HepG2 (cell line): ENCODE data around the gene TMF1. TPM values are rescaled to one million over a fixed set of nuclear protein-coding genes. Genes with fewer than 3 reads are reported as not detected.

Experiments
- ATAC-seq: fragments of 200-7000 bp; cut with Tn5 transposase; 3 replicates; pipeline ENCODE4 v1.9.1; 2020; ENCODE audit warnings: mild to moderate bottlenecking, moderate library complexity
- BruUV-seq: library from RNA; stranded (reverse); fragments of 400-500 nt; replicated peaks from 2 replicates; lab custom pipeline; 2021; lab: Mats Ljungman, UMichigan
- CTCF ChIA-PET: fragments of 300-600 bp; formaldehyde crosslinking; extraction: SDS; loops from one replicate; lab custom pipeline; 2021; ENCODE audit warnings: low total read pairs, inconsistent platforms, low intra/inter-chr PET ratio; lab: Yijun Ruan, JAX
- POLR2A ChIA-PET: fragments of 350-600 bp; sonication (Branson Sonifier 250); formaldehyde crosslinking; loops from one replicate; lab custom pipeline; 2020; ENCODE audit warnings: antibody characterized with exemption, inconsistent platforms; lab: Yijun Ruan, JAX
- DNase-seq: peaks from one replicate; pipeline ENCODE4 v3.0.0-alpha.2; 2015; ENCODE audit warnings: low spot score
- FAIRE-seq: peaks from 3 replicates; lab custom pipeline; 2011; peaks lifted over from hg19 to GRCh38; lab: Jason Lieb, UNC
- H2AFZ ChIP-seq: one replicate; pipeline ENCODE4 v1.6.1; 2011; ENCODE audit warnings: low read length, inconsistent platforms
- H3K27ac ChIP-seq: fragments of 300-600 bp; 3 replicates; pipeline ENCODE4 v1.8.0; 2011; ENCODE audit warnings: mixed run types, mild to moderate bottlenecking, mixed read lengths, low read length, inconsistent platforms; ENCODE audit not compliant: insufficient read depth; ENCODE audit errors: extremely low read length
- H3K27me3 ChIP-seq, 2 experiments: fragments of 200-600 bp in 1 of 2; 2 replicates in 1 of 2; 3 replicates in 1 of 2; pipeline versions ENCODE4 v1.6.0 to v1.8.0; 2011; ENCODE audit warnings: low read length in 2 of 2, mild to moderate bottlenecking in 2 of 2, moderate library complexity in 2 of 2, inconsistent platforms in 1 of 2; ENCODE audit not compliant: insufficient read depth in 2 of 2, control insufficient read depth in 1 of 2
- H3K36me3 ChIP-seq, 2 experiments: fragments of 200-600 bp in 1 of 2; replicated peaks in 1 of 2; 2 replicates in 1 of 2; 3 replicates in 1 of 2; pipeline versions ENCODE4 v1.5.1 to v1.8.0; 2011; ENCODE audit warnings: low read length in 2 of 2, inconsistent platforms in 1 of 2; ENCODE audit not compliant: insufficient read depth in 2 of 2, control insufficient read depth in 1 of 2
- H3K4me1 ChIP-seq: 2 replicates; pipeline ENCODE4 v1.5.1; 2012; ENCODE audit warnings: low read length, inconsistent platforms; ENCODE audit not compliant: insufficient read depth
- H3K4me2 ChIP-seq: 2 replicates; pipeline ENCODE4 v1.6.0; 2011; ENCODE audit warnings: low read depth, low read length, inconsistent platforms
- H3K4me3 ChIP-seq, 3 experiments: fragments of 200-600 bp in 1 of 3; sonication (generic), shearing (Covaris generic) in 1 of 3; replicated peaks in 1 of 3; 2 replicates each; pipeline ENCODE4 v1.5.1; 2011 to 2016; ENCODE audit warnings: low read length in 3 of 3, inconsistent platforms in 2 of 3, low read depth in 2 of 3, mild to moderate bottlenecking in 2 of 3, control low read depth in 1 of 3, mixed read lengths in 1 of 3; ENCODE audit not compliant: insufficient read depth in 1 of 3
- H3K79me2 ChIP-seq: one replicate; pipeline ENCODE4 v1.6.1; 2011; ENCODE audit warnings: low read length, inconsistent platforms; ENCODE audit not compliant: insufficient read depth
- H3K9ac ChIP-seq: 2 replicates; pipeline ENCODE4 v1.6.0; 2011; ENCODE audit warnings: mild to moderate bottlenecking, low read depth, low read length, inconsistent platforms; ENCODE audit not compliant: insufficient read depth
- H3K9me3 ChIP-seq: 2 replicates; pipeline ENCODE4 v1.5.1; 2012; ENCODE audit warnings: mild to moderate bottlenecking, low read length
- H4K20me1 ChIP-seq: 2 replicates; pipeline ENCODE4 v1.6.0; 2011; ENCODE audit warnings: inconsistent platforms, mild to moderate bottlenecking, low read length, moderate library complexity; ENCODE audit not compliant: insufficient read depth
- CENPT ChIP-seq: sonication (generic); formaldehyde crosslinking; IDR thresholded peaks from 2 replicates; pipeline ENCODE4 v1.8.0; 2022; ENCODE audit warnings: low read depth, mild to moderate bottlenecking, moderate library complexity, missing genetic modification reagents
- CHD4 ChIP-seq: fragments of 200-600 bp; sonication (generic); IDR thresholded peaks from 2 replicates; pipeline ENCODE4 v1.7.0; 2017; ENCODE audit warnings: mild to moderate bottlenecking, low read length, borderline replicate concordance
- HOXA9 ChIP-seq: sonication (generic); formaldehyde crosslinking; IDR thresholded peaks from 2 replicates; pipeline ENCODE4 v1.8.1; 2022; ENCODE audit warnings: missing genetic modification reagents, mild to moderate bottlenecking, moderate library complexity, borderline replicate concordance
- MIER3 ChIP-seq: IDR thresholded peaks from 2 replicates; pipeline ENCODE4 v1.6.1; 2016; ENCODE audit warnings: missing compliant biosample characterization, borderline replicate concordance
- MXI1 ChIP-seq: IDR thresholded peaks from 3 replicates; pipeline ENCODE4 v1.6.1; 2012; ENCODE audit warnings: low read depth, low read length, inconsistent platforms, borderline replicate concordance
- NAIF1 ChIP-seq: sonication (generic); formaldehyde crosslinking; IDR thresholded peaks from 2 replicates; pipeline ENCODE4 v1.5.0; 2020; ENCODE audit warnings: mild to moderate bottlenecking, missing genetic modification reagents, borderline replicate concordance
- POLR2A ChIP-seq, 2 experiments: IDR thresholded peaks; 2 replicates each; pipeline ENCODE4 v1.6.1; 2011; ENCODE audit warnings: low read depth in 2 of 2, low read length in 2 of 2, mild to moderate bottlenecking in 1 of 2, moderate library complexity in 1 of 2; ENCODE audit not compliant: insufficient read depth in 1 of 2
- RNF219 ChIP-seq: sonication (generic); formaldehyde crosslinking; IDR thresholded peaks from 2 replicates; pipeline ENCODE4 v1.5.0; 2020; ENCODE audit warnings: mild to moderate bottlenecking, missing genetic modification reagents
- SOX13 ChIP-seq, 3 experiments: fragments of 450-650 bp in 1 of 3; sonication (generic) in 1 of 3; formaldehyde crosslinking in 1 of 3; IDR thresholded peaks in 2 of 3; conservative IDR thresholded peaks in 1 of 3; 2 replicates each; pipeline versions ENCODE4 v1.5.0 to v1.6.1; 2016 to 2020; ENCODE audit warnings: antibody characterized with exemption in 1 of 3, mild to moderate bottlenecking in 1 of 3, missing compliant biosample characterization in 1 of 3, missing genetic modification reagents in 1 of 3, moderate library complexity in 1 of 3
- TOPORS ChIP-seq: sonication (generic); formaldehyde crosslinking; IDR thresholded peaks from 2 replicates; pipeline ENCODE4 v1.8.0; 2023; ENCODE audit warnings: mild to moderate bottlenecking, missing genetic modification reagents
- ZBTB3 ChIP-seq: sonication (generic); formaldehyde crosslinking; IDR thresholded peaks from 2 replicates; pipeline ENCODE4 v1.4.0; 2020; ENCODE audit warnings: low read depth, mild to moderate bottlenecking, moderate library complexity, missing genetic modification reagents, borderline replicate concordance
- ZNF17 ChIP-seq: sonication (generic); formaldehyde crosslinking; IDR thresholded peaks from 2 replicates; pipeline ENCODE4 v1.5.0; 2020; ENCODE audit warnings: mild to moderate bottlenecking, missing genetic modification reagents
- ZNF549 ChIP-seq: sonication (generic); formaldehyde crosslinking; IDR thresholded peaks from 2 replicates; pipeline ENCODE4 v1.5.0; 2020; ENCODE audit warnings: missing genetic modification reagents
- ZNF619 ChIP-seq: sonication (generic); formaldehyde crosslinking; IDR thresholded peaks from 2 replicates; pipeline ENCODE4 v1.4.0; 2020; ENCODE audit warnings: mild to moderate bottlenecking, missing genetic modification reagents
- WGBS: methylation state at CpG from one replicate; pipeline ENCODE4 v1.1.6; 2017; ENCODE audit warnings: low lambda C conversion rate; 5-methylcytosine and 5-hydroxymethylcytosine counted together
- in situ Hi-C: cut with HindIII; loops from 2 replicates; pipeline ENCODE4 v1.10.0; 2017; ENCODE audit warnings: low pct_unique_long_range_greater_than_20kb; ENCODE audit not compliant: extremely low pct_ligation_motif_present
- intact Hi-C: fragments of 100-400 bp; cut with micrococcal nuclease; formaldehyde crosslinking; loops from one replicate; pipeline ENCODE4 v1.10.0; 2022; ENCODE audit not compliant: unreplicated experiment
- polyA plus RNA-seq, 8 experiments: library from polyadenylated mRNA; depleted of rRNA in 3 of 8; stranded (reverse) in 7 of 8; unstranded in 1 of 8; fragments of >200 nt; fragmentation: Illumina TruSeq in 4 of 8; extraction: Trizol in 4 of 8; gene quantifications; 2 replicates each; pipeline versions ENCODE4 v1.2.1 to v1.2.3, GENCODE V29; 2011 to 2016; ENCODE audit warnings: low read depth in 4 of 8, missing spikeins in 1 of 8, mixed read lengths in 1 of 8; ENCODE audit not compliant: insufficient read depth in 1 of 8
- total RNA-seq, 5 experiments: library from RNA; depleted of rRNA; stranded (reverse); fragments of >200 nt; fragmentation: Illumina TruSeq; extraction: Trizol; gene quantifications; 2 replicates each; pipeline ENCODE4 v1.2.3, GENCODE V29; 2016; ENCODE audit warnings: low read depth in 1 of 5
- TF ChIP-seq, protein P1 (sequence below): fragments of 450-650 bp; IDR thresholded peaks from 2 replicates; pipeline ENCODE4 v1.6.1; 2017
- TF ChIP-seq, protein P2 (sequence below): IDR thresholded peaks from 2 replicates; pipeline ENCODE4 v1.6.1; 2016; ENCODE audit warnings: low read depth, borderline replicate concordance
- TF ChIP-seq, protein P3 (sequence below): sonication (generic); formaldehyde crosslinking; IDR thresholded peaks from 2 replicates; pipeline ENCODE4 v1.4.0; 2020; ENCODE audit warnings: missing genetic modification reagents
- TF ChIP-seq, protein P4 (sequence below): sonication (generic); formaldehyde crosslinking; IDR thresholded peaks from 2 replicates; pipeline ENCODE4 v1.8.0; 2022; ENCODE audit warnings: missing genetic modification reagents, mild to moderate bottlenecking, borderline replicate concordance

The TMF1 gene
- total and polyA plus RNA-seq, 2 of the 13 experiments (the other 11 are each of a cell fraction or from before 2014, with no cell fraction given), result 12.1 to 38.4 TPM

GRCh38 chr3:68999158-68999557 lies 53.0 kb downstream of the TMF1 start (continued):
- TF ChIP-seq, protein P1, sequence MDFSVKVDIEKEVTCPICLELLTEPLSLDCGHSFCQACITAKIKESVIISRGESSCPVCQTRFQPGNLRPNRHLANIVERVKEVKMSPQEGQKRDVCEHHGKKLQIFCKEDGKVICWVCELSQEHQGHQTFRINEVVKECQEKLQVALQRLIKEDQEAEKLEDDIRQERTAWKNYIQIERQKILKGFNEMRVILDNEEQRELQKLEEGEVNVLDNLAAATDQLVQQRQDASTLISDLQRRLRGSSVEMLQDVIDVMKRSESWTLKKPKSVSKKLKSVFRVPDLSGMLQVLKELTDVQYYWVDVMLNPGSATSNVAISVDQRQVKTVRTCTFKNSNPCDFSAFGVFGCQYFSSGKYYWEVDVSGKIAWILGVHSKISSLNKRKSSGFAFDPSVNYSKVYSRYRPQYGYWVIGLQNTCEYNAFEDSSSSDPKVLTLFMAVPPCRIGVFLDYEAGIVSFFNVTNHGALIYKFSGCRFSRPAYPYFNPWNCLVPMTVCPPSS, result no peak
- TF ChIP-seq CENPT (CRISPR knock-in tag), result no peak
- no peak for TF ChIP-seq MXI1
- TF ChIP-seq TOPORS (CRISPR knock-in tag), result no peak
- no peak for TF ChIP-seq SOX13 (IDR thresholded peaks at IDR 0.05)
- no peak for TF ChIP-seq SOX13 (CRISPR knock-in tag; conservative IDR thresholded peaks at IDR 0.05 in 1 of 2, IDR thresholded peaks at IDR 0.05 in 1 of 2)

DNA sequence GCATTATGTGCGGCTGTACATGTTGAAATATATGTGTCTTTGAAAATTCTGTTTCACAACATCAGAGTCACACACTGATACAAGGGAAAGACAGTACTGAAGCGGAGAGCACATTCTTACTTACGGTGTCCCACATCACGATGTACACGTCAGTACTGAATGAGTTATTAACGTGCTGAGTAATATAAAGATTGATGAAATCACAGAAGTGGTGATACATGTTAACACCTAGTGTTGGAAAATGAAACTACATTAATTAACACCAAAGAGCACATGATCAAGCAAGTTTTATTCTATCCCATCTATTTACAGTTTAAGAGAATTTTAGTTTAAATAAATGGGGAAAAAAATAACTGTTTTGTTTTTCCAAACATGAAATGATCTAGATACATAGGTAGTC lies 54.2 kb downstream of the TMF1 start:
- Histone ChIP-seq H2AFZ (no peak overlapping the region), H3K4me1 (no peaks in the 10 kb centered on the region), H3K36me3 (peaks cover 6 to 12% of the 10 kb centered on the region in 2 experiments; a peak in 4 of 5 replicates), H3K4me3 (no peak overlapping the region), H3K9me3 (no peaks in the 10 kb centered on the region), H3K27me3 (no peaks in the 10 kb centered on the region; a peak in 1 of 5 replicates), H3K27ac (no peak overlapping the region), H3K79me2 (no peaks in the 10 kb centered on the region), H4K20me1 (no peaks in the 10 kb centered on the region), H3K9ac (no peak overlapping the region), H3K4me2 (no peak overlapping the region)
- in situ Hi-C loops (no loop called here), intact Hi-C loops (no loop called here)
- no peak for DNase-seq
- ATAC-seq, result no peak
- FAIRE-seq, result no peak
- 82% methylated on average over 6 of the region's 6 CpGs for WGBS
- ChIA-PET POLR2A (no interaction called here), CTCF (no interaction called here)
- no TSS peak for BruUV-seq
- TF ChIP-seq MIER3 (CRISPR knock-in tag), result no peak
- no peak for TF ChIP-seq ZNF549 (CRISPR knock-in tag)
- no peak for TF ChIP-seq POLR2A (IDR thresholded peaks at IDR 0.05; ENCODE audit: insufficient read depth in 1 of 2, low read depth in 2 of 2, low read length in 2 of 2)
- TF ChIP-seq, protein P2, sequence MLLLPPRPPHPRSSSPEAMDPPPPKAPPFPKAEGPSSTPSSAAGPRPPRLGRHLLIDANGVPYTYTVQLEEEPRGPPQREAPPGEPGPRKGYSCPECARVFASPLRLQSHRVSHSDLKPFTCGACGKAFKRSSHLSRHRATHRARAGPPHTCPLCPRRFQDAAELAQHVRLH (CRISPR knock-in tag), result no peak
- TF ChIP-seq, protein P3, sequence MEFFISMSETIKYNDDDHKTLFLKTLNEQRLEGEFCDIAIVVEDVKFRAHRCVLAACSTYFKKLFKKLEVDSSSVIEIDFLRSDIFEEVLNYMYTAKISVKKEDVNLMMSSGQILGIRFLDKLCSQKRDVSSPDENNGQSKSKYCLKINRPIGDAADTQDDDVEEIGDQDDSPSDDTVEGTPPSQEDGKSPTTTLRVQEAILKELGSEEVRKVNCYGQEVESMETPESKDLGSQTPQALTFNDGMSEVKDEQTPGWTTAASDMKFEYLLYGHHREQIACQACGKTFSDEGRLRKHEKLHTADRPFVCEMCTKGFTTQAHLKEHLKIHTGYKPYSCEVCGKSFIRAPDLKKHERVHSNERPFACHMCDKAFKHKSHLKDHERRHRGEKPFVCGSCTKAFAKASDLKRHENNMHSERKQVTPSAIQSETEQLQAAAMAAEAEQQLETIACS (CRISPR knock-in tag), result no peak
- no peak for TF ChIP-seq ZNF619
- TF ChIP-seq, protein P4, sequence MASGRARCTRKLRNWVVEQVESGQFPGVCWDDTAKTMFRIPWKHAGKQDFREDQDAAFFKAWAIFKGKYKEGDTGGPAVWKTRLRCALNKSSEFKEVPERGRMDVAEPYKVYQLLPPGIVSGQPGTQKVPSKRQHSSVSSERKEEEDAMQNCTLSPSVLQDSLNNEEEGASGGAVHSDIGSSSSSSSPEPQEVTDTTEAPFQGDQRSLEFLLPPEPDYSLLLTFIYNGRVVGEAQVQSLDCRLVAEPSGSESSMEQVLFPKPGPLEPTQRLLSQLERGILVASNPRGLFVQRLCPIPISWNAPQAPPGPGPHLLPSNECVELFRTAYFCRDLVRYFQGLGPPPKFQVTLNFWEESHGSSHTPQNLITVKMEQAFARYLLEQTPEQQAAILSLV (CRISPR knock-in tag), result no peak
- no peak for TF ChIP-seq HOXA9
- TF ChIP-seq ZNF17 (CRISPR knock-in tag), result no peak
- TF ChIP-seq NAIF1 (CRISPR knock-in tag), result no peak
- no peak for TF ChIP-seq ZBTB3
- no peak for TF ChIP-seq CHD4
- TF ChIP-seq RNF219, result no peak
